Fibroblast of lung (primary cell): ENCODE data around the gene ZDHHC14.

Experiments
- EZH2 ChIP-seq: IDR thresholded peaks from 2 replicates; pipeline ENCODE4 v1.5.1; 2012; ENCODE audit warnings: low read length, control low read depth, mild to moderate bottlenecking; ENCODE audit errors: missing control alignments
- TF ChIP-seq, protein P1 (sequence below), 2 donors: IDR thresholded peaks in 1 of 2; conservative IDR thresholded peaks in 1 of 2; 1 replicate in 1 of 2; 2 replicates in 1 of 2; pipeline ENCODE4 v1.5.1; 2011 to 2012; ENCODE audit warnings: low read length in 2 of 2, control low read depth in 1 of 2, inconsistent platforms in 1 of 2, low read depth in 1 of 2, mild to moderate bottlenecking in 1 of 2

DNA sequence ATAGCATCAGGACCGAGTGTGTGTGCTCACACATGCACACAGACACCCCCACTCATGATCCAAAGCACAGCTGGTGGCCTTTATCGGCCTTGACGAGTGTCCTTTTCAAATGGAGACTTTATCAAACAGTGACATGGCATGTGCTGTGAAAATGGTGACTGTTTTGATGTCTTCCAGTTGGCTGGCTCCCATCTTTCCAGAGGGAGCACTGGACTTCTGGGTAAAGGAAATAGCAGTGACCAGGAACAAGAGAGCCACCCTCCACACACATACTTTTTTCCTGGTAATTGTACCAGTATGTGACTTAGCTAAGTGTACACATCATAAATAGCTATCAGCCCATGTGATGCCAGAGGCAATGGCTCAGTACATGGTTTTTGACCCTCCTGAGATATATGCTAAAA, 52.7 kb downstream of the ZDHHC14 start:
- TF ChIP-seq, protein P1, sequence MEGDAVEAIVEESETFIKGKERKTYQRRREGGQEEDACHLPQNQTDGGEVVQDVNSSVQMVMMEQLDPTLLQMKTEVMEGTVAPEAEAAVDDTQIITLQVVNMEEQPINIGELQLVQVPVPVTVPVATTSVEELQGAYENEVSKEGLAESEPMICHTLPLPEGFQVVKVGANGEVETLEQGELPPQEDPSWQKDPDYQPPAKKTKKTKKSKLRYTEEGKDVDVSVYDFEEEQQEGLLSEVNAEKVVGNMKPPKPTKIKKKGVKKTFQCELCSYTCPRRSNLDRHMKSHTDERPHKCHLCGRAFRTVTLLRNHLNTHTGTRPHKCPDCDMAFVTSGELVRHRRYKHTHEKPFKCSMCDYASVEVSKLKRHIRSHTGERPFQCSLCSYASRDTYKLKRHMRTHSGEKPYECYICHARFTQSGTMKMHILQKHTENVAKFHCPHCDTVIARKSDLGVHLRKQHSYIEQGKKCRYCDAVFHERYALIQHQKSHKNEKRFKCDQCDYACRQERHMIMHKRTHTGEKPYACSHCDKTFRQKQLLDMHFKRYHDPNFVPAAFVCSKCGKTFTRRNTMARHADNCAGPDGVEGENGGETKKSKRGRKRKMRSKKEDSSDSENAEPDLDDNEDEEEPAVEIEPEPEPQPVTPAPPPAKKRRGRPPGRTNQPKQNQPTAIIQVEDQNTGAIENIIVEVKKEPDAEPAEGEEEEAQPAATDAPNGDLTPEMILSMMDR (conservative IDR thresholded peaks at IDR 0.05 in 1 of 2, IDR thresholded peaks at IDR 0.05 in 1 of 2; ENCODE audit: low read depth in 1 of 2, low read length in 2 of 2) = no peak
- TF ChIP-seq EZH2 = no peak
